Cardiac fibroblast (primary cell): ENCODE data around the gene HSPB8.
A peak's percentile ranks its signal among the peaks of the same experiment; 100 is the strongest.

Experiments
- DNase-seq, 2 donors: peaks; one replicate each; pipeline versions ENCODE4 v3.0.0 to v3.0.0-alpha.2; 2010; ENCODE audit warnings: low read depth in 2 of 2
- H3K4me3 ChIP-seq, 2 donors: replicated peaks in 1 of 2; 1 replicate in 1 of 2; 2 replicates in 1 of 2; pipeline ENCODE4 v1.5.1; 2011; ENCODE audit warnings: low read depth in 2 of 2, low read length in 2 of 2, mild to moderate bottlenecking in 2 of 2, moderate library complexity in 1 of 2
- CTCF ChIP-seq: IDR thresholded peaks from one replicate; pipeline ENCODE4 v1.5.1; 2011; ENCODE audit warnings: low read depth, mild to moderate bottlenecking, low read length, inconsistent platforms

Gene HSPB8

GRCh38 chr12:119169150-119169549 lies 9.6 kb upstream of the HSPB8 start:
- no peak overlapping the region for H3K4me3 ChIP-seq
- no peak for TF ChIP-seq CTCF
- no peak for DNase-seq

GRCh38 chr12:119171291-119171690 lies 7.4 kb upstream of the HSPB8 start:
- no peak for TF ChIP-seq CTCF

GRCh38 chr12:119171691-119172425 lies 6.9 kb upstream of the HSPB8 start:
- no peak overlapping the region for H3K4me3 ChIP-seq
- no peak for DNase-seq
- no peak for TF ChIP-seq CTCF

More at GRCh38 chr12:119171291-119171690, 7.4 kb upstream of the HSPB8 start:
- no peak overlapping the region for H3K4me3 ChIP-seq
- DNase-seq, result no peak

- H3K4me3 ChIP-seq, result no peak overlapping the region
- TF ChIP-seq CTCF, result no peak
- no peak for DNase-seq
These were observed 3.6 kb upstream of the HSPB8 start for GRCh38 chr12:119175081-119175480.

DNA sequence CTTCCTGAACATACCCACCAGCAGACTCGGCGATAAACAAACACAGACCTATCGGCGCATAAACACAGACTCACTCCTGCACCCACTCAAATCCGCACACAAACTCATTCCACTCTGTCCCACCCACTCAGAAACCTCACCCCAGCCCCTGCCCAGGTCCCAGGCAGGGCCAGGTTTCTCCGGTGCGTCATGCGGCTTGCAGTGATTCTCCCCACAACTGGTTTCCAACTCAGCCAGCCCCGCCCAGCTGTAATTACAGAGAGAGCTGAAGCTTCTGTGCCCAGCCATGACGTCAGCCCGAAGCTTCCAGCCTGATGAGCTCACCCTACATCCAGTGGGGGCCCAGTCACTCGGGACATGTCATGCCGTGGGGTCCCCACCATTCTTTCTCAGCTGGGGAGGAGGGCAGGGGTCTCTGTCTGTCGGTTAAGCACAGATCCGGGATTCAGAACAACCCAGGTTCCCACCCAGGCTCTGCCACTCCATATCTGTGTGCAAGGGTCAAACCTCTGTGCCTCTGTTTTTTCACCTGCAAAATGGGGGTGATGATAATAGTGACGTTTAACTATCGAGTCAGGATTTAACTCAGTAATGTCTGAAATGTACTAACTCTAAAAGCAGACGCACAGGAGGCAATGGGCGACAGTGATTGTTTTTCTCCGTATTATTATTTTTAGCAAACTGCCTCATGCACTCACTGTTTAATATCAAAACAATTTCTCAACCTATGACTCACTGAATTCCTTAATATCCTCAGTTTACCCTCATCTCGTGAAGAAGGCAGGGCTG lies 2.3 kb upstream of the HSPB8 start:
- H3K4me3 ChIP-seq, result peak overlapping the region; percentile 28 to 49
- no peak for TF ChIP-seq CTCF
- DNase-seq, result peak; percentile 91 to 95

DNA sequence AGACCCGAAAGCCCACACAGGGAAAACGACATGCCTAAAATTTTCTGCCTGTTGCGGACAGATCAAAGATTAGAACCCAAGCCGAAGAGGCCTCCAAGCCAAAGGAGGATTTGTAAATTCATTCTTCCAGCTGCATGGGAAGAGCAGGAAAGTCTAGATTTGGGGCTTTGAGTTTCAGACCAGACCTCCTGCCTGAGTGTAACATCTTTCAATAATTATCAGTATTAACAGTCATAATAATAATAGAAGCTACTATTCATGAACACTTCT lies 1.7 kb upstream of the HSPB8 start:
- no peak for TF ChIP-seq CTCF
- H3K4me3 ChIP-seq, result no peak overlapping the region
- no peak for DNase-seq
